ENCODE measurements around the gene TYSND1.
A peak's percentile ranks its signal among the peaks of the same experiment; 100 is the strongest.

The TYSND1 gene

DNA sequence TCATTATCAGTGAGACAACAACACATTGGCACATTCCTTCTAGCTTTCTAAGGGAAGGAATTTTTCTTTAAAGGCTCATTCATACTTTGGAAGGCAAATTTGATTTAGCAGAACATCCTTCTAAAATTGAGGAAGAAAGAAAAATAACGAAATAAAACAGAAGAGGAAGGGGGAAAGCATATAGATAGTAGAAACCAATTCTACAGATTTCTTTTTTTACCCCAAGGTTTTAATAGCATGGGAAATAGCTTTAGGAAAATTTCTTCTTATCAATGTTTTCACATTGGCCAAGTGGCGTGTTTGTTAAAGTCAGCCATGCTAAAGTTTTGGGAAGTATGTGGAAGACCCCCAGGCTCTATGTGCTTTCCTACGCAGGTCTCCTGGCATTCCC is 58.2 kb downstream of the TYSND1 start:
- H3K9me3 Mint-ChIP-seq: no peaks in the 10 kb centered on the region
- peak overlapping the region in 2 of 3 experiments; percentile 5 to 35 for H3K27ac Mint-ChIP-seq
- H3K36me3 Mint-ChIP-seq (ENCODE audit: low read depth): peaks cover 56% of the 10 kb centered on the region
- H3K4me1 Mint-ChIP-seq: no peaks in the 10 kb centered on the region
- H3K4me3 Mint-ChIP-seq: no peak overlapping the region
- no peak for TF ChIP-seq CTCF (IDR thresholded peaks at IDR 0.05; ENCODE audit: unreplicated experiment in 3 of 3)
- no peaks in the 10 kb centered on the region for H3K27me3 Mint-ChIP-seq (ENCODE audit: low read depth)

All from nephron (organoid).